Endodermal cell (in vitro differentiated cells): Measurements from ENCODE around the gene ANKS1B. TPM values are rescaled to one million over a fixed set of nuclear protein-coding genes. Genes with fewer than 3 reads are reported as not detected.

Source experiments
- DNase-seq: peaks from one replicate; pipeline ENCODE4 v3.0.0-alpha.2; 2017
- H3K27ac ChIP-seq: 2 replicates; pipeline ENCODE4 v1.5.1; 2013; ENCODE audit warnings: mild to moderate bottlenecking, low read depth, low read length, moderate library complexity
- H3K27me3 ChIP-seq: 2 replicates; pipeline ENCODE4 v1.6.1; 2013; ENCODE audit warnings: mild to moderate bottlenecking, low read length, moderate library complexity; ENCODE audit not compliant: insufficient read depth, control insufficient read depth, poor library complexity, severe bottlenecking
- H3K36me3 ChIP-seq: 2 replicates; pipeline ENCODE4 v1.7.0; 2013; ENCODE audit warnings: mild to moderate bottlenecking, low read length, moderate library complexity; ENCODE audit not compliant: control insufficient read depth, insufficient read depth
- H3K4me1 ChIP-seq: one replicate; pipeline ENCODE4 v1.7.0; 2013; ENCODE audit warnings: low read length; ENCODE audit not compliant: control insufficient read depth, insufficient read depth
- H3K4me3 ChIP-seq: 2 replicates; pipeline ENCODE4 v1.5.1; 2013; ENCODE audit warnings: mild to moderate bottlenecking, low read length, moderate library complexity
- H3K9ac ChIP-seq: 2 replicates; pipeline ENCODE4 v1.6.1; 2013; ENCODE audit warnings: mild to moderate bottlenecking, low read length, moderate library complexity; ENCODE audit not compliant: poor library complexity, severe bottlenecking; ENCODE audit errors: extremely low read depth
- H3K9me3 ChIP-seq: 2 replicates; pipeline ENCODE4 v1.6.1; 2013; ENCODE audit warnings: mild to moderate bottlenecking, low read length, moderate library complexity; ENCODE audit not compliant: control insufficient read depth
- H3K27ac Mint-ChIP-seq: 2 replicates; pipeline ENCODE4 v1.8.0; 2020; ENCODE audit warnings: mixed read lengths
- H3K27me3 Mint-ChIP-seq: 2 replicates; pipeline ENCODE4 v1.8.0; 2021; ENCODE audit warnings: mild to moderate bottlenecking, mixed read lengths; ENCODE audit not compliant: insufficient read depth
- H3K36me3 Mint-ChIP-seq: 2 replicates; pipeline ENCODE4 v1.8.0; 2020; ENCODE audit warnings: low read depth, mixed read lengths
- H3K4me1 Mint-ChIP-seq: 2 replicates; pipeline ENCODE4 v1.8.0; 2020; ENCODE audit warnings: mixed read lengths
- H3K4me3 Mint-ChIP-seq: 2 replicates; pipeline ENCODE4 v1.8.0; 2020; ENCODE audit warnings: mild to moderate bottlenecking, moderate library complexity, mixed read lengths
- H3K9me3 Mint-ChIP-seq: 2 replicates; pipeline ENCODE4 v1.8.0; 2020; ENCODE audit warnings: mild to moderate bottlenecking, mixed read lengths
- CTCF ChIP-seq: fragments of 200-600 bp; sonication (generic); conservative IDR thresholded peaks from 2 replicates; pipeline ENCODE4 v1.5.0; 2021; ENCODE audit warnings: antibody characterized with exemption, mild to moderate bottlenecking
- WGBS, 2 experiments: methylation state at CpG; one replicate each; pipeline versions ENCODE4 v1.1.5 to v1.1.7; 2013; ENCODE audit warnings: missing lambda C conversion rate in 2 of 2, mixed read lengths in 1 of 2; ENCODE audit not compliant: insufficient coverage in 1 of 2, insufficient read length in 1 of 2; 5-methylcytosine and 5-hydroxymethylcytosine counted together
- total RNA-seq, 2 donors: library from RNA; stranded (reverse); fragmentation: NEBNext Ultra II Directional in 1 of 2; extraction: Animal tissue kit (Norgen Biotek cat#: 25700) in 1 of 2; gene quantifications; 2 replicates in 1 of 2; 3 replicates in 1 of 2; pipeline ENCODE4 v1.2.1, GENCODE V29; 2021

ANKS1B gene
- total RNA-seq, 2 donors from 2014 or later, result 28.5 to 65.8 TPM

DNA sequence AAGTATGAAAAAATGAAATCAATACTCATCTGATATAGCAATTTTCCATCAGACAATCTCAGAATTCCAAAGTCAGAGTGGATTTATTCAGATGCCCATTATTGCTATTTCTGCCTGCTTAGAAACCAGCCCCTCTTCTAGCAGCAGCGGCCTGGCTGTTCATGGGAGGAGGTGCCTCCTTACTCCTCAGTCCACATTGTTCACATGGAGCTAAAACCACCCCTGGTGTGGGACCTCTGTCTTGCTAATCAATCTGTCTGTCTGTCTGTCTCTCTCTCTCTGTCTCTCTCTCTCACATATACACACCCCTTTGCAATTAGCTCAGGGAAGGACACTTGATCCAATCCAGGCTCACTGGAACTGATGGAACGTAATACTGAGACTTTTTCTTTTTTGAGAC lies 1163.5 kb downstream of the ANKS1B start:
- Mint-ChIP-seq H3K36me3 (peaks cover 5% of the 10 kb centered on the region), H3K4me3 (no peak overlapping the region), H3K4me1 (peaks cover 49% of the 10 kb centered on the region), H3K9me3 (no peaks in the 10 kb centered on the region), H3K27me3 (no peaks in the 10 kb centered on the region), H3K27ac (no peak overlapping the region)
- H3K9me3 ChIP-seq, result no peaks in the 10 kb centered on the region
- H3K36me3 ChIP-seq, result peaks cover 24% of the 10 kb centered on the region
- H3K9ac ChIP-seq, result no peak overlapping the region
- peaks cover 7% of the 10 kb centered on the region for H3K4me1 ChIP-seq
- no peak for TF ChIP-seq CTCF
- 73 to 85% methylated on average over 2 of the region's 2 CpGs for WGBS, 2 experiments
- peak overlapping the region; percentile 13 for H3K27ac ChIP-seq
- H3K4me3 ChIP-seq, result no peak overlapping the region
- H3K27me3 ChIP-seq, result no peaks in the 10 kb centered on the region
- DNase-seq, result peak; percentile 70

DNA sequence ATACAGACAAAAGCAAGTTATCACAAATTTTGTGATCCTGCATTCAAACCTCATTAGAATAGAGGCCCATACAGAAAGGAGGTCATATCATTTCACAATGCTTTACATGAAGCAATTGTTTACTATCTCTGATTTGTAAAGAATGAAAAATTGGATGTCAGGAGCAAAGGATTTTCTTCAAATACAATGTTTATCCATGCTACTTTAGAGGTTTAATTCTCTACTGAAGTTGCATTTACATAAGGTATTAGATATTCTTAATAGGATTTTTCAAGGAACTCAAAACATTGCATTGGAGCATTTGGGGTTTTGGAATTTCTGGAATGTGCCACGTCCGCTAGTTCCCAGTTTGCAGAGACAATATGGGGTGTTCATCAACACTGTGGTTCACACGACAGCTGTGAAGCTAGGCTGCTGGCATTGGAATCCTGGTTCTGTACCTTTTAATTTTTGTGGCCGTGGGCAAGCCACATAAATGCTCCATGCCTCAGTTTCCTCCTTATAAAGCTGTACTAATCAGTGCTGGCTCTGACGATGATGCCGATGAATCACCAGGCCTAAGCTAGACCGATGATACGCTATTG lies 1164.8 kb downstream of the ANKS1B start:
- Mint-ChIP-seq H3K27ac (peak overlapping the region; percentile 88), H3K4me1 (peaks cover 49% of the 10 kb centered on the region), H3K9me3 (no peaks in the 10 kb centered on the region), H3K4me3 (no peak overlapping the region), H3K27me3 (no peaks in the 10 kb centered on the region), H3K36me3 (peaks cover 11% of the 10 kb centered on the region)
- Histone ChIP-seq H3K27me3 (no peaks in the 10 kb centered on the region), H3K9ac (no peak overlapping the region), H3K27ac (peak overlapping the region; percentile 18), H3K36me3 (peaks cover 16% of the 10 kb centered on the region), H3K4me1 (peaks cover 7% of the 10 kb centered on the region), H3K9me3 (no peaks in the 10 kb centered on the region), H3K4me3 (no peak overlapping the region)
- DNase-seq, result peak; percentile 69
- WGBS, 2 experiments, result 69 to 80% methylated on average over 6 to 8 of the region's 8 CpGs
- TF ChIP-seq CTCF, result no peak

DNA sequence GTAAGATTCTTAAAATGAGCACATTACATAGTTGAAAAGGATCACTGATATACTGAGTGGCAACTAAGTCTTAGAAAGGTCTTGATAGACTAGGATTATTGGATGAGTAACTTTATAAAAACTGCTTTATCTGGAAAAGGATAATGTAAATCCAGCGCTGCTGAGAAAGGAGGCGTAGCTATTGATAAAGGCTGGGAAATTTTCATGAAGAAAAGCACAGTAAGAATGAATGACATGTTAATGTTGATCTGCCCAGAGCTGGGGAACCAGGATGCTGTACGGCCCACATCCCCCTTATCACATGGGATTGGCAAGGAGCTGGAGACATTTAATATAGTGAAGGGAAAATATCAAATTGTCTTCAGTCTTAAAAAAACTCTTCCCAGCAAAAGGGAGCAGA lies 1165.7 kb downstream of the ANKS1B start:
- H3K27me3 ChIP-seq, result no peaks in the 10 kb centered on the region
- no peak for TF ChIP-seq CTCF
- no peaks in the 10 kb centered on the region for H3K9me3 Mint-ChIP-seq
- H3K4me3 ChIP-seq, result no peak overlapping the region
- H3K27ac ChIP-seq, result no peak overlapping the region
- peaks cover 15% of the 10 kb centered on the region for H3K36me3 ChIP-seq
- H3K9me3 ChIP-seq, result no peaks in the 10 kb centered on the region
- H3K4me1 Mint-ChIP-seq, result peaks cover 44% of the 10 kb centered on the region
- no peak overlapping the region for H3K4me3 Mint-ChIP-seq
- H3K27me3 Mint-ChIP-seq, result no peaks in the 10 kb centered on the region
- WGBS, 2 experiments, result 91 to 100% methylated on average over 2 to 3 of the region's 3 CpGs
- H3K27ac Mint-ChIP-seq, result no peak overlapping the region
- no peak for DNase-seq
- peaks cover 17% of the 10 kb centered on the region for H3K36me3 Mint-ChIP-seq
- H3K9ac ChIP-seq, result no peak overlapping the region
- H3K4me1 ChIP-seq, result peaks cover 7% of the 10 kb centered on the region
